HepG2 (cell line): Measurements from ENCODE around the gene YKT6. TPM values are rescaled to one million over a fixed set of nuclear protein-coding genes. Genes with fewer than 3 reads are reported as not detected.

Experiments
- ATAC-seq: fragments of 200-7000 bp; cut with Tn5 transposase; 3 replicates; pipeline ENCODE4 v1.9.1; 2020; ENCODE audit warnings: mild to moderate bottlenecking, moderate library complexity
- BruUV-seq: library from RNA; stranded (reverse); fragments of 400-500 nt; replicated peaks from 2 replicates; lab custom pipeline; 2021; lab: Mats Ljungman, UMichigan
- CTCF ChIA-PET: fragments of 300-600 bp; formaldehyde crosslinking; extraction: SDS; loops from one replicate; lab custom pipeline; 2021; ENCODE audit warnings: low total read pairs, inconsistent platforms, low intra/inter-chr PET ratio; lab: Yijun Ruan, JAX
- POLR2A ChIA-PET: fragments of 350-600 bp; sonication (Branson Sonifier 250); formaldehyde crosslinking; loops from one replicate; lab custom pipeline; 2020; ENCODE audit warnings: antibody characterized with exemption, inconsistent platforms; lab: Yijun Ruan, JAX
- DNase-seq: peaks from one replicate; pipeline ENCODE4 v3.0.0-alpha.2; 2015; ENCODE audit warnings: low spot score
- FAIRE-seq: peaks from 3 replicates; lab custom pipeline; 2011; peaks lifted over from hg19 to GRCh38; lab: Jason Lieb, UNC
- H2AFZ ChIP-seq: one replicate; pipeline ENCODE4 v1.6.1; 2011; ENCODE audit warnings: low read length, inconsistent platforms
- H3K27ac ChIP-seq: fragments of 300-600 bp; 3 replicates; pipeline ENCODE4 v1.8.0; 2011; ENCODE audit warnings: mixed run types, mild to moderate bottlenecking, mixed read lengths, low read length, inconsistent platforms; ENCODE audit not compliant: insufficient read depth; ENCODE audit errors: extremely low read length
- H3K27me3 ChIP-seq, 2 experiments: fragments of 200-600 bp in 1 of 2; 2 replicates in 1 of 2; 3 replicates in 1 of 2; pipeline versions ENCODE4 v1.6.0 to v1.8.0; 2011; ENCODE audit warnings: low read length in 2 of 2, mild to moderate bottlenecking in 2 of 2, moderate library complexity in 2 of 2, inconsistent platforms in 1 of 2; ENCODE audit not compliant: insufficient read depth in 2 of 2, control insufficient read depth in 1 of 2
- H3K36me3 ChIP-seq, 2 experiments: fragments of 200-600 bp in 1 of 2; replicated peaks in 1 of 2; 2 replicates in 1 of 2; 3 replicates in 1 of 2; pipeline versions ENCODE4 v1.5.1 to v1.8.0; 2011; ENCODE audit warnings: low read length in 2 of 2, inconsistent platforms in 1 of 2; ENCODE audit not compliant: insufficient read depth in 2 of 2, control insufficient read depth in 1 of 2
- H3K4me1 ChIP-seq: 2 replicates; pipeline ENCODE4 v1.5.1; 2012; ENCODE audit warnings: low read length, inconsistent platforms; ENCODE audit not compliant: insufficient read depth
- H3K4me2 ChIP-seq: 2 replicates; pipeline ENCODE4 v1.6.0; 2011; ENCODE audit warnings: low read depth, low read length, inconsistent platforms
- H3K4me3 ChIP-seq, 3 experiments: fragments of 200-600 bp in 1 of 3; sonication (generic), shearing (Covaris generic) in 1 of 3; replicated peaks in 1 of 3; 2 replicates each; pipeline ENCODE4 v1.5.1; 2011 to 2016; ENCODE audit warnings: low read length in 3 of 3, inconsistent platforms in 2 of 3, low read depth in 2 of 3, mild to moderate bottlenecking in 2 of 3, control low read depth in 1 of 3, mixed read lengths in 1 of 3; ENCODE audit not compliant: insufficient read depth in 1 of 3
- H3K79me2 ChIP-seq: one replicate; pipeline ENCODE4 v1.6.1; 2011; ENCODE audit warnings: low read length, inconsistent platforms; ENCODE audit not compliant: insufficient read depth
- H3K9ac ChIP-seq: 2 replicates; pipeline ENCODE4 v1.6.0; 2011; ENCODE audit warnings: mild to moderate bottlenecking, low read depth, low read length, inconsistent platforms; ENCODE audit not compliant: insufficient read depth
- H3K9me3 ChIP-seq: 2 replicates; pipeline ENCODE4 v1.5.1; 2012; ENCODE audit warnings: mild to moderate bottlenecking, low read length
- H4K20me1 ChIP-seq: 2 replicates; pipeline ENCODE4 v1.6.0; 2011; ENCODE audit warnings: inconsistent platforms, mild to moderate bottlenecking, low read length, moderate library complexity; ENCODE audit not compliant: insufficient read depth
- MIER2 ChIP-seq: IDR thresholded peaks from 2 replicates; pipeline ENCODE4 v1.6.1; 2016; ENCODE audit warnings: missing biosample characterization, missing genetic modification reagents
- MNT ChIP-seq: fragments of 450-650 bp; IDR thresholded peaks from 2 replicates; pipeline ENCODE4 v1.6.1; 2016
- PATZ1 ChIP-seq: sonication (generic); formaldehyde crosslinking; IDR thresholded peaks from 2 replicates; pipeline ENCODE4 v1.4.0; 2020; ENCODE audit warnings: missing genetic modification reagents
- ZNF460 ChIP-seq: sonication (generic); formaldehyde crosslinking; IDR thresholded peaks from 2 replicates; pipeline ENCODE4 v1.5.1; 2020; ENCODE audit warnings: missing genetic modification reagents, mild to moderate bottlenecking, borderline replicate concordance
- ZNF510 ChIP-seq: sonication (generic); formaldehyde crosslinking; IDR thresholded peaks from 2 replicates; pipeline ENCODE4 v1.4.0; 2020; ENCODE audit warnings: low read depth, mild to moderate bottlenecking, missing genetic modification reagents
- WGBS: methylation state at CpG from one replicate; pipeline ENCODE4 v1.1.6; 2017; ENCODE audit warnings: low lambda C conversion rate; 5-methylcytosine and 5-hydroxymethylcytosine counted together
- in situ Hi-C: cut with HindIII; loops from 2 replicates; pipeline ENCODE4 v1.10.0; 2017; ENCODE audit warnings: low pct_unique_long_range_greater_than_20kb; ENCODE audit not compliant: extremely low pct_ligation_motif_present
- intact Hi-C: fragments of 100-400 bp; cut with micrococcal nuclease; formaldehyde crosslinking; loops from one replicate; pipeline ENCODE4 v1.10.0; 2022; ENCODE audit not compliant: unreplicated experiment
- polyA plus RNA-seq, 8 experiments: library from polyadenylated mRNA; depleted of rRNA in 3 of 8; stranded (reverse) in 7 of 8; unstranded in 1 of 8; fragments of >200 nt; fragmentation: Illumina TruSeq in 4 of 8; extraction: Trizol in 4 of 8; gene quantifications; 2 replicates each; pipeline versions ENCODE4 v1.2.1 to v1.2.3, GENCODE V29; 2011 to 2016; ENCODE audit warnings: low read depth in 4 of 8, missing spikeins in 1 of 8, mixed read lengths in 1 of 8; ENCODE audit not compliant: insufficient read depth in 1 of 8
- total RNA-seq, 5 experiments: library from RNA; depleted of rRNA; stranded (reverse); fragments of >200 nt; fragmentation: Illumina TruSeq; extraction: Trizol; gene quantifications; 2 replicates each; pipeline ENCODE4 v1.2.3, GENCODE V29; 2016; ENCODE audit warnings: low read depth in 1 of 5

The YKT6 gene
- total and polyA plus RNA-seq, 2 of the 13 experiments (the other 11 are each of a cell fraction or from before 2014, with no cell fraction given): 52.2 to 60.3 TPM

GRCh38 chr7:44246396-44247113, 45.8 kb downstream of the YKT6 start:
- WGBS: 46% methylated on average over 7 of the region's 7 CpGs
- BruUV-seq: no TSS peak
- no peak for FAIRE-seq
- TF ChIP-seq ZNF460 (no peak), MNT (peak; percentile 97), PATZ1 (no peak), ZNF510 (CRISPR knock-in tag) (no peak), MIER2 (CRISPR knock-in tag) (no peak)
- Histone ChIP-seq H3K79me2 (no peaks in the 10 kb centered on the region), H3K4me2 (no peak overlapping the region), H3K4me1 (no peaks in the 10 kb centered on the region), H3K9me3 (no peaks in the 10 kb centered on the region), H3K9ac (no peak overlapping the region), H4K20me1 (no peaks in the 10 kb centered on the region), H3K4me3 (no peak overlapping the region), H2AFZ (no peak overlapping the region), H3K36me3 (no peaks in the 10 kb centered on the region), H3K27me3 (peaks cover 8 to 37% of the 10 kb centered on the region in 2 experiments; a peak in 4 of 5 replicates), H3K27ac (no peak overlapping the region)
- in situ Hi-C loops: no loop called here
- POLR2A ChIA-PET: no interaction called here
- CTCF ChIA-PET: no interaction called here
- no peak for ATAC-seq
- intact Hi-C loops: no loop called here
- no peak for DNase-seq
